Osteocyte (in vitro differentiated cells): ENCODE results near the gene APOL3. TPM values are rescaled to one million over a fixed set of nuclear protein-coding genes. Genes with fewer than 3 reads are reported as not detected.
A peak's percentile ranks its signal among the peaks of the same experiment; 100 is the strongest.
"Not testable (repeated sequence)": the region's sequence is repeated elsewhere in the genome, so short reads cannot be mapped to it uniquely, and the experiment has no call there.

ENCODE experiments used
- DNase-seq: peaks from one replicate; pipeline ENCODE4 v3.0.0; 2021; ENCODE audit warnings: mixed read lengths; ENCODE audit not compliant: unreplicated experiment; ENCODE audit errors: extremely low spot score
- H3K27ac Mint-ChIP-seq: one replicate; pipeline ENCODE4 v1.8.0; 2021; ENCODE audit warnings: mild to moderate bottlenecking, mixed read lengths; ENCODE audit not compliant: unreplicated experiment
- H3K27me3 Mint-ChIP-seq: one replicate; pipeline ENCODE4 v1.8.0; 2021; ENCODE audit warnings: mixed read lengths; ENCODE audit not compliant: unreplicated experiment
- H3K36me3 Mint-ChIP-seq: one replicate; pipeline ENCODE4 v1.8.0; 2021; ENCODE audit warnings: mixed read lengths; ENCODE audit not compliant: unreplicated experiment
- H3K4me1 Mint-ChIP-seq: one replicate; pipeline ENCODE4 v1.8.0; 2021; ENCODE audit warnings: mixed read lengths; ENCODE audit not compliant: unreplicated experiment
- H3K4me3 Mint-ChIP-seq: one replicate; pipeline ENCODE4 v1.8.0; 2021; ENCODE audit warnings: mild to moderate bottlenecking, moderate library complexity, mixed read lengths; ENCODE audit not compliant: unreplicated experiment
- H3K9me3 Mint-ChIP-seq: one replicate; pipeline ENCODE4 v1.8.0; 2021; ENCODE audit warnings: mixed read lengths; ENCODE audit not compliant: unreplicated experiment
- CTCF ChIP-seq: fragments of 200-600 bp; sonication (generic); IDR thresholded peaks from 2 replicates; pipeline ENCODE4 v1.5.0; 2021; ENCODE audit warnings: antibody characterized with exemption, mild to moderate bottlenecking, moderate library complexity
- total RNA-seq: library from RNA; stranded (reverse); gene quantifications from 2 replicates; pipeline ENCODE4 v1.2.1, GENCODE V29; 2021

APOL3 gene
- total RNA-seq, 1 donor from 2014 or later: 10.8 TPM

- no peak within 1 kb of the TSS for H3K4me3 Mint-ChIP-seq
- H3K36me3 Mint-ChIP-seq: no peaks in the 10 kb centered on the region
- no peak for DNase-seq
- no peak for TF ChIP-seq CTCF
- peaks cover 20% of the 10 kb centered on the region for H3K27me3 Mint-ChIP-seq
- no peak within 1 kb of the TSS for H3K27ac Mint-ChIP-seq
- peaks cover 16% of the 10 kb centered on the region for H3K4me1 Mint-ChIP-seq
- H3K9me3 Mint-ChIP-seq: no peaks in the 10 kb centered on the region
Measured at GRCh38 chr22:36201630-36202319, 41.2 kb upstream of the APOL3 start, which contains the start of gene APOL4. Gene APOL4 (minus strand): TSS chr22:36201809. CDS start chr22:36201734, 75 bp downstream.

- H3K4me3 Mint-ChIP-seq, H3K27ac Mint-ChIP-seq, H3K36me3 Mint-ChIP-seq: not testable (repeated sequence)
Measured at GRCh38 chr22:36201025-36201424, 40.5 kb upstream of the APOL3 start.

GRCh38 chr22:36199001-36199551, 38.5 kb upstream of the APOL3 start:
- Mint-ChIP-seq H3K27ac (no peak overlapping the region), H3K36me3 (no peaks in the 10 kb centered on the region), H3K4me1 (peaks cover 37% of the 10 kb centered on the region), H3K9me3 (no peaks in the 10 kb centered on the region), H3K27me3 (peaks cover 12% of the 10 kb centered on the region), H3K4me3 (no peak overlapping the region)
- no peak for DNase-seq
- no peak for TF ChIP-seq CTCF

More at GRCh38 chr22:36201025-36201424, 40.5 kb upstream of the APOL3 start:
- peaks cover 20% of the 10 kb centered on the region for H3K27me3 Mint-ChIP-seq
- not testable (repeated sequence) for DNase-seq, H3K9me3 Mint-ChIP-seq
- H3K4me1 Mint-ChIP-seq: peaks cover 24% of the 10 kb centered on the region

- no peak overlapping the region for H3K4me3 Mint-ChIP-seq
- H3K4me1 Mint-ChIP-seq: peaks cover 37% of the 10 kb centered on the region
Measured at GRCh38 chr22:36198536-36198935, 38.0 kb upstream of the APOL3 start.

GRCh38 chr22:36197514-36198146, 37.1 kb upstream of the APOL3 start:
- H3K27ac Mint-ChIP-seq: peak overlapping the region; percentile 85
- no peak for DNase-seq
- no peak for TF ChIP-seq CTCF
- H3K36me3 Mint-ChIP-seq: no peaks in the 10 kb centered on the region
- no peaks in the 10 kb centered on the region for H3K9me3 Mint-ChIP-seq
- peaks cover 37% of the 10 kb centered on the region for H3K4me1 Mint-ChIP-seq
- no peak overlapping the region for H3K4me3 Mint-ChIP-seq
- H3K27me3 Mint-ChIP-seq: peaks cover 4% of the 10 kb centered on the region

More at GRCh38 chr22:36198536-36198935, 38.0 kb upstream of the APOL3 start:
- Mint-ChIP-seq H3K36me3 (no peaks in the 10 kb centered on the region), H3K27ac (no peak overlapping the region), H3K9me3 (no peaks in the 10 kb centered on the region), H3K27me3 (peaks cover 12% of the 10 kb centered on the region)
- DNase-seq: no peak
- TF ChIP-seq CTCF: no peak
